ENCODE results near the gene BCL2L15. TPM values are rescaled to one million over a fixed set of nuclear protein-coding genes. Genes with fewer than 3 reads are reported as not detected.

Gene BCL2L15
- total and polyA plus RNA-seq, 4 donors = 0.04 to 0.70 (median 0.11) TPM

DNA sequence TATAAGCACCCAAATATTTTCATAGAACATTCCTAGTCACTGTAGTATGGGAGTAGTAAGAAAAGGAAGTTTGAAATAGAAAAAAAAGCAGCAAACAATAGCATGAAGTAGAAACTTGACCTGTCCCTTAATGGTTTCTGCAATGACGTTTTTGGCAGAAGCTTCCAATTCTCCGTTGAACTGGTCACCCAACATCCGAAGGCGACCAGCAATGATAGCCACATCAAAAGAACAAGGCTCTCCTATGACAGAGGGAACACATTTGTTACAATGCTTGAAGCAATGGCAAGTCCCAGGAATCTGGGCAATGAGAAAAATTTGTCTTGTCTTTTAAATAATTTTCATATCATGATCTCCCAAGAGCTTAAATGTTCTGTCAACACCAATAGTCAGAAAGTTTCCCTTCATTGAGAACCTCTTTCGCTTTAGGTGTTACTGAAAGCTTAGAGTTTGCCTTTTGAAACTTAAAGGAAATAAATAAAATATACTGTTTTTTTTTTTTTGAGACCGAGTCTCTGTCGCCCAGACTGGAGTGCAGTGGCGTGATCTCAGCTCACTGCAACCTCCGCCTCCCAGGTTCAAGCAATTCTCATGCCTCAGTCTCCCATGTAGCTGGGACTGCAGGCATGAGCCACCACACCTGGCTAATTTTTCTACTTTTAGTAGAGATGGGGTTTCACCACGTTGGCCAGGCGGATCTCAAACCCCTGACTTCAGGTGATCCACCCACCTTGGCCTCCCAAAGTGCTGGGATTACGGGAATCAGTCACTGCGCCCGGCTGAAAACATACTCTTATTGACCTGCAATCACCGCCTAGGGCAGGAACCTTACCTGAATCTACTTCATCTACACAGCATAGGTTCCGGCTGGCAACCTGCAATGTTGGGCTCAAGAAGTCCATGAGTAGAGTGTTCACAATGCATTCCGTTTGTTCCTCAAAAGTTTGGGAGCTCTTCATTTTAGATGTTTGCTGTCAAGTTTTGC lies 672 bp downstream of the BCL2L15 start (continued):
- TF ChIP-seq, protein P1, sequence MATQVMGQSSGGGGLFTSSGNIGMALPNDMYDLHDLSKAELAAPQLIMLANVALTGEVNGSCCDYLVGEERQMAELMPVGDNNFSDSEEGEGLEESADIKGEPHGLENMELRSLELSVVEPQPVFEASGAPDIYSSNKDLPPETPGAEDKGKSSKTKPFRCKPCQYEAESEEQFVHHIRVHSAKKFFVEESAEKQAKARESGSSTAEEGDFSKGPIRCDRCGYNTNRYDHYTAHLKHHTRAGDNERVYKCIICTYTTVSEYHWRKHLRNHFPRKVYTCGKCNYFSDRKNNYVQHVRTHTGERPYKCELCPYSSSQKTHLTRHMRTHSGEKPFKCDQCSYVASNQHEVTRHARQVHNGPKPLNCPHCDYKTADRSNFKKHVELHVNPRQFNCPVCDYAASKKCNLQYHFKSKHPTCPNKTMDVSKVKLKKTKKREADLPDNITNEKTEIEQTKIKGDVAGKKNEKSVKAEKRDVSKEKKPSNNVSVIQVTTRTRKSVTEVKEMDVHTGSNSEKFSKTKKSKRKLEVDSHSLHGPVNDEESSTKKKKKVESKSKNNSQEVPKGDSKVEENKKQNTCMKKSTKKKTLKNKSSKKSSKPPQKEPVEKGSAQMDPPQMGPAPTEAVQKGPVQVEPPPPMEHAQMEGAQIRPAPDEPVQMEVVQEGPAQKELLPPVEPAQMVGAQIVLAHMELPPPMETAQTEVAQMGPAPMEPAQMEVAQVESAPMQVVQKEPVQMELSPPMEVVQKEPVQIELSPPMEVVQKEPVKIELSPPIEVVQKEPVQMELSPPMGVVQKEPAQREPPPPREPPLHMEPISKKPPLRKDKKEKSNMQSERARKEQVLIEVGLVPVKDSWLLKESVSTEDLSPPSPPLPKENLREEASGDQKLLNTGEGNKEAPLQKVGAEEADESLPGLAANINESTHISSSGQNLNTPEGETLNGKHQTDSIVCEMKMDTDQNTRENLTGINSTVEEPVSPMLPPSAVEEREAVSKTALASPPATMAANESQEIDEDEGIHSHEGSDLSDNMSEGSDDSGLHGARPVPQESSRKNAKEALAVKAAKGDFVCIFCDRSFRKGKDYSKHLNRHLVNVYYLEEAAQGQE (IDR thresholded peaks at IDR 0.05) = no peak
- TF ChIP-seq HNF4G (IDR thresholded peaks at IDR 0.05) (no peak), FOXA2 (IDR thresholded peaks at IDR 0.05) (no peak)

- H3K36me3 ChIP-seq (ENCODE audit: control insufficient read depth in 4 of 4, insufficient read depth in 3 of 4, low read depth in 1 of 4, low read length in 3 of 4) = no peaks in the 10 kb centered on the region
- H3K27me3 ChIP-seq (ENCODE audit: control insufficient read depth in 4 of 4, insufficient read depth in 4 of 4, low read length in 3 of 4) = no peaks in the 10 kb centered on the region
- no peak overlapping the region for H3K9ac ChIP-seq (ENCODE audit: low read depth in 1 of 2, low read length in 2 of 2)
- H3K4me3 ChIP-seq (ENCODE audit: low read depth in 1 of 3, low read length in 3 of 3) = no peak overlapping the region
- no peaks in the 10 kb centered on the region for H3K4me1 ChIP-seq (ENCODE audit: control insufficient read depth in 4 of 4, insufficient read depth in 4 of 4, low read length in 3 of 4)
- no peak overlapping the region for H3K27ac ChIP-seq (ENCODE audit: low read depth in 1 of 2, low read length in 2 of 2)
- DNase-seq (ENCODE audit: low spot score) = no peak
- no peak for TF ChIP-seq EGR1 (IDR thresholded peaks at IDR 0.05; ENCODE audit: low read depth in 2 of 2)
- TF ChIP-seq, protein P1 (IDR thresholded peaks at IDR 0.05) = no peak
- TF ChIP-seq HNF4G (IDR thresholded peaks at IDR 0.05) = no peak
- TF ChIP-seq HNF4A (conservative IDR thresholded peaks at IDR 0.05) = no peak
- no peak for TF ChIP-seq SP1 (IDR thresholded peaks at IDR 0.05)
- no peak for TF ChIP-seq RAD21 (IDR thresholded peaks at IDR 0.05)
- TF ChIP-seq FOXA2 (IDR thresholded peaks at IDR 0.05) = no peak
- TF ChIP-seq YY1 (IDR thresholded peaks at IDR 0.05) = no peak
- TF ChIP-seq ZBTB33 (IDR thresholded peaks at IDR 0.05) = no peak
- no peak for TF ChIP-seq RXRA (IDR thresholded peaks at IDR 0.05)
- TF ChIP-seq, protein P2, sequence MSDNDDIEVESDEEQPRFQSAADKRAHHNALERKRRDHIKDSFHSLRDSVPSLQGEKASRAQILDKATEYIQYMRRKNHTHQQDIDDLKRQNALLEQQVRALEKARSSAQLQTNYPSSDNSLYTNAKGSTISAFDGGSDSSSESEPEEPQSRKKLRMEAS (IDR thresholded peaks at IDR 0.05) = no peak
- TF ChIP-seq FOXA1 (IDR thresholded peaks at IDR 0.05) = no peak
- TF ChIP-seq, protein P3, sequence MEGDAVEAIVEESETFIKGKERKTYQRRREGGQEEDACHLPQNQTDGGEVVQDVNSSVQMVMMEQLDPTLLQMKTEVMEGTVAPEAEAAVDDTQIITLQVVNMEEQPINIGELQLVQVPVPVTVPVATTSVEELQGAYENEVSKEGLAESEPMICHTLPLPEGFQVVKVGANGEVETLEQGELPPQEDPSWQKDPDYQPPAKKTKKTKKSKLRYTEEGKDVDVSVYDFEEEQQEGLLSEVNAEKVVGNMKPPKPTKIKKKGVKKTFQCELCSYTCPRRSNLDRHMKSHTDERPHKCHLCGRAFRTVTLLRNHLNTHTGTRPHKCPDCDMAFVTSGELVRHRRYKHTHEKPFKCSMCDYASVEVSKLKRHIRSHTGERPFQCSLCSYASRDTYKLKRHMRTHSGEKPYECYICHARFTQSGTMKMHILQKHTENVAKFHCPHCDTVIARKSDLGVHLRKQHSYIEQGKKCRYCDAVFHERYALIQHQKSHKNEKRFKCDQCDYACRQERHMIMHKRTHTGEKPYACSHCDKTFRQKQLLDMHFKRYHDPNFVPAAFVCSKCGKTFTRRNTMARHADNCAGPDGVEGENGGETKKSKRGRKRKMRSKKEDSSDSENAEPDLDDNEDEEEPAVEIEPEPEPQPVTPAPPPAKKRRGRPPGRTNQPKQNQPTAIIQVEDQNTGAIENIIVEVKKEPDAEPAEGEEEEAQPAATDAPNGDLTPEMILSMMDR (IDR thresholded peaks at IDR 0.05; ENCODE audit: low read depth, low read length, missing input control) = no peak
- TF ChIP-seq, protein P4, sequence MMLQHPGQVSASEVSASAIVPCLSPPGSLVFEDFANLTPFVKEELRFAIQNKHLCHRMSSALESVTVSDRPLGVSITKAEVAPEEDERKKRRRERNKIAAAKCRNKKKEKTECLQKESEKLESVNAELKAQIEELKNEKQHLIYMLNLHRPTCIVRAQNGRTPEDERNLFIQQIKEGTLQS (IDR thresholded peaks at IDR 0.05) = no peak
- TF ChIP-seq JUND (IDR thresholded peaks at IDR 0.05) = no peak
- no peak for TF ChIP-seq TAF1 (conservative IDR thresholded peaks at IDR 0.05)
- no peak for TF ChIP-seq GABPA (IDR thresholded peaks at IDR 0.05 in 1 of 2, conservative IDR thresholded peaks at IDR 0.05 in 1 of 2)
- no peak for TF ChIP-seq NR2F2 (IDR thresholded peaks at IDR 0.05)
- 89% methylated on average over 2 of the region's 2 CpGs for WGBS
- no peaks in the 10 kb centered on the region for H3K9me3 ChIP-seq (ENCODE audit: control insufficient read depth in 4 of 4, low read length in 3 of 4)
Observed at GRCh38 chr1:113881661-113882060, 5.7 kb downstream of the BCL2L15 start.

All from liver (tissue), 9 donors.